ENCODE measurements around the gene PRAC1. TPM values are rescaled to one million over a fixed set of nuclear protein-coding genes. Genes with fewer than 3 reads are reported as not detected.

Gene PRAC1
- total and polyA plus RNA-seq, 2 donors (not counting 1 experiment from before 2014, with no cell fraction given), result not detected

DNA sequence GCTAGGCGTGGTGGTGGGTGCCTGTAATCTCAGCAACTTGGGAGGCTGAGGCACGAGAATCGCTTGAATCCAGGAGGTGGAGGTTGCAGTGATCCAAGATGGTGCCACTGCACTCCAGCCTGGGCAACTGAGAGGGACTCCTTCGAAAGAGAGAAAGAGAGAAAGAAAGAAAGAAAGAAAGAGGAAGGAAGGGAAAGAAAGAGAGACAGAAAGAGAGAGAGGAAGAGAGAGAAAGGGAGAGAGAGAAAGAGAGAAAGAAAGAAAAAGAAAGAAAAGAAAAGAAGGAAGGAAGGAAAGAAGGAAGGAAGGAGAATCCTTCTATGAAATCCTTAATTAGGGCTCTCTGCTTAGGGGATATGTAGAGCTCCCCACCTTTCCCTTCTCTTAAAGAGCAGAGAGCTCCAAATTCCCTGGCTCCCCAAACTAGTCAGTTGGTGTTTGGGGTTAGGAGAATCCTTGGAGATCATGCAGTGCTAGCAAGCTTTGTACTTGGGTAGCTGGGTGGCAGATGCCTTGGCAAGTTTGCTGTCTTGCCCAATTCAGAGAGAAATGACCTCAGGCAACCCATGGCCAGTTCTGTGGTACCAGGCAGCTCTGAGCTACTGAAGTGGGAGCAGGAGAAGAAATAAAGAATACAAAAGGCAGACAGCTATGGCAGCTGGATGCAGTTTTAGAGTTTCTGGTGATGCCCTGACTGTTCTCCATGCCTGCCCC lies 15.2 kb upstream of the PRAC1 start:
- H2AFZ ChIP-seq (ENCODE audit: insufficient read depth, low read depth, low read length, poor library complexity, severe bottlenecking), result no peak overlapping the region
- ChIA-PET CTCF (interaction anchor here (0.7 to 1.8 kb wide), 3 partner anchors 10 to 149 kb away, joined by 3 to 4 read pairs (median 3); no protein-coding TSS in a partner anchor), POLR2A (no interaction called here)
- peaks cover 20 to 30% of the 10 kb centered on the region in 2 donors for H3K4me1 ChIP-seq (ENCODE audit: control insufficient read depth in 2 of 2, insufficient read depth in 2 of 2, low read length in 2 of 2)
- H4K20me1 ChIP-seq (ENCODE audit: control insufficient read depth, insufficient read depth, low read length, poor library complexity, severe bottlenecking), result no peaks in the 10 kb centered on the region
- WGBS (ENCODE audit: insufficient coverage), result 63% methylated on average over 3 of the region's 4 CpGs
- no peaks in the 10 kb centered on the region for H3K79me2 ChIP-seq (ENCODE audit: control insufficient read depth, insufficient read depth, low read length)
- H3K27me3 ChIP-seq (replicated peaks in 1 of 4; ENCODE audit: control extremely low read depth in 1 of 4, control insufficient read depth in 3 of 4, insufficient read depth in 4 of 4, low read length in 3 of 4), result peaks cover 1 to 90% (median 55%) of the 10 kb centered on the region in 4 experiments
- peaks cover 4 to 30% (median 4%) of the 10 kb centered on the region in 3 donors for H3K9me3 ChIP-seq (ENCODE audit: control extremely low read depth in 1 of 3, control insufficient read depth in 2 of 3, insufficient read depth in 1 of 3, low read length in 2 of 3)
- DNase-seq (peak; percentile 14), ATAC-seq (ENCODE audit: low read depth) (no peak)
- Mint-ChIP-seq H3K4me1 (peaks cover 18% of the 10 kb centered on the region), H3K27me3 (peaks cover 77% of the 10 kb centered on the region), H3K4me3 (no peak overlapping the region), H3K27ac (no peak overlapping the region), H3K9me3 (ENCODE audit: insufficient read depth) (no peaks in the 10 kb centered on the region)
- TF ChIP-seq EZH2 (IDR thresholded peaks at IDR 0.05; ENCODE audit: borderline replicate concordance, insufficient read depth, low read depth, low read length, poor library complexity, severe bottlenecking), result no peak
- TF ChIP-seq, protein P1, sequence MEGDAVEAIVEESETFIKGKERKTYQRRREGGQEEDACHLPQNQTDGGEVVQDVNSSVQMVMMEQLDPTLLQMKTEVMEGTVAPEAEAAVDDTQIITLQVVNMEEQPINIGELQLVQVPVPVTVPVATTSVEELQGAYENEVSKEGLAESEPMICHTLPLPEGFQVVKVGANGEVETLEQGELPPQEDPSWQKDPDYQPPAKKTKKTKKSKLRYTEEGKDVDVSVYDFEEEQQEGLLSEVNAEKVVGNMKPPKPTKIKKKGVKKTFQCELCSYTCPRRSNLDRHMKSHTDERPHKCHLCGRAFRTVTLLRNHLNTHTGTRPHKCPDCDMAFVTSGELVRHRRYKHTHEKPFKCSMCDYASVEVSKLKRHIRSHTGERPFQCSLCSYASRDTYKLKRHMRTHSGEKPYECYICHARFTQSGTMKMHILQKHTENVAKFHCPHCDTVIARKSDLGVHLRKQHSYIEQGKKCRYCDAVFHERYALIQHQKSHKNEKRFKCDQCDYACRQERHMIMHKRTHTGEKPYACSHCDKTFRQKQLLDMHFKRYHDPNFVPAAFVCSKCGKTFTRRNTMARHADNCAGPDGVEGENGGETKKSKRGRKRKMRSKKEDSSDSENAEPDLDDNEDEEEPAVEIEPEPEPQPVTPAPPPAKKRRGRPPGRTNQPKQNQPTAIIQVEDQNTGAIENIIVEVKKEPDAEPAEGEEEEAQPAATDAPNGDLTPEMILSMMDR (IDR thresholded peaks at IDR 0.05), result no peak
- H3K4me3 ChIP-seq (ENCODE audit: control extremely low read depth in 1 of 5, extremely low read depth in 1 of 5, insufficient read depth in 1 of 5, low read depth in 2 of 5, low read length in 4 of 5), result no peak overlapping the region
- no peak overlapping the region for H3K27ac ChIP-seq (ENCODE audit: low read length in 2 of 2)
- intact Hi-C loops (cut with micrococcal nuclease), result no loop called here
- H3K36me3 ChIP-seq (replicated peaks in 1 of 2; ENCODE audit: control extremely low read depth in 1 of 2, control insufficient read depth in 1 of 2, extremely low read depth in 1 of 2, insufficient read depth in 2 of 2, low read length in 1 of 2), result no peaks in the 10 kb centered on the region
- no peak overlapping the region for H3K4me2 ChIP-seq (replicated peaks; ENCODE audit: low read depth, low read length, poor library complexity, severe bottlenecking)
- H3K9ac ChIP-seq (ENCODE audit: low read length), result no peak overlapping the region

DNA sequence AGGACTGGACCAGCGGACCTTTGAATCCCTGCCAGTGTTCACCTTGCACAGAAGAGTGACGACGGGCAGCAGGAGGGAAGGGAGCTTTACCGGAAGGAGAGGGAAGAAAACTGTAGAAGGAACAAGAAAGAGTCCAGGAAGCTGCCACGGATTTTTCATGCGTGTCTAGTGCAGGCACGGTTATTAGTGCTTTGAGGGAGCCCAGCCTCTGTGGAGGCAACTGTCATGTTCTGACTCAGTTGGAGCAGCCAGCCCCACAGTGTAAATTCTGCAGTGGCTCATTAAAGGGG lies 12.7 kb upstream of the PRAC1 start:
- ATAC-seq (ENCODE audit: low read depth) (no peak), DNase-seq (peak; percentile 12)
- CTCF ChIA-PET, result interaction anchor here (1.0 to 1.2 kb wide), 2 partner anchors 17 to 69 kb away, joined by 4 read pairs; no protein-coding TSS in a partner anchor
- Histone ChIP-seq H3K9me3 (ENCODE audit: control extremely low read depth in 1 of 3, control insufficient read depth in 2 of 3, insufficient read depth in 1 of 3, low read length in 2 of 3) (peaks cover 3 to 25% (median 4%) of the 10 kb centered on the region in 3 donors), H2AFZ (ENCODE audit: insufficient read depth, low read depth, low read length, poor library complexity, severe bottlenecking) (no peak overlapping the region), H3K4me1 (ENCODE audit: control insufficient read depth in 2 of 2, insufficient read depth in 2 of 2, low read length in 2 of 2) (peaks cover 20 to 33% of the 10 kb centered on the region in 2 donors), H3K27me3 (replicated peaks in 1 of 4; ENCODE audit: control extremely low read depth in 1 of 4, control insufficient read depth in 3 of 4, insufficient read depth in 4 of 4, low read length in 3 of 4) (peaks cover 0 to 85% (median 59%) of the 10 kb centered on the region in 4 experiments), H3K36me3 (replicated peaks in 1 of 2; ENCODE audit: control extremely low read depth in 1 of 2, control insufficient read depth in 1 of 2, extremely low read depth in 1 of 2, insufficient read depth in 2 of 2, low read length in 1 of 2) (no peaks in the 10 kb centered on the region), H3K4me3 (ENCODE audit: control extremely low read depth in 1 of 5, extremely low read depth in 1 of 5, insufficient read depth in 1 of 5, low read depth in 2 of 5, low read length in 4 of 5) (no peak overlapping the region), H3K4me2 (replicated peaks; ENCODE audit: low read depth, low read length, poor library complexity, severe bottlenecking) (no peak overlapping the region), H4K20me1 (ENCODE audit: control insufficient read depth, insufficient read depth, low read length, poor library complexity, severe bottlenecking) (no peaks in the 10 kb centered on the region), H3K79me2 (ENCODE audit: control insufficient read depth, insufficient read depth, low read length) (no peaks in the 10 kb centered on the region), H3K9ac (ENCODE audit: low read length) (no peak overlapping the region), H3K27ac (ENCODE audit: low read length in 2 of 2) (no peak overlapping the region)
- peaks cover 18% of the 10 kb centered on the region for H3K4me1 Mint-ChIP-seq
- H3K9me3 Mint-ChIP-seq (ENCODE audit: insufficient read depth), result no peaks in the 10 kb centered on the region
- TF ChIP-seq EZH2 (IDR thresholded peaks at IDR 0.05; ENCODE audit: borderline replicate concordance, insufficient read depth, low read depth, low read length, poor library complexity, severe bottlenecking), result no peak
- TF ChIP-seq, protein P1 (IDR thresholded peaks at IDR 0.05), result no peak
- H3K27me3 Mint-ChIP-seq, result peaks cover 82% of the 10 kb centered on the region
- no peak overlapping the region for H3K4me3 Mint-ChIP-seq
- WGBS (ENCODE audit: insufficient coverage), result 2% methylated on average over 7 of the region's 7 CpGs
- POLR2A ChIA-PET, result no interaction called here
- no peak overlapping the region for H3K27ac Mint-ChIP-seq
- intact Hi-C loops (cut with micrococcal nuclease), result no loop called here
